SJCRH30 (cell line): ENCODE data around the gene EEF1A2. TPM values are rescaled to one million over a fixed set of nuclear protein-coding genes. Genes with fewer than 3 reads are reported as not detected.
"Not testable (repeated sequence)": the region's sequence is repeated elsewhere in the genome, so short reads cannot be mapped to it uniquely, and the experiment has no call there.

Experiments
- DNase-seq, 2 experiments: peaks; one replicate each; pipeline ENCODE4 v3.0.0-alpha.2; 2015 to 2020
- H3K27ac ChIP-seq: fragments of 250-450 bp; sonication (Bioruptor Pico); 2 replicates; pipeline ENCODE4 v1.5.1; 2020; ENCODE audit warnings: mild to moderate bottlenecking, moderate library complexity
- H3K27me3 ChIP-seq: fragments of 250-450 bp; sonication (Bioruptor Pico); 2 replicates; pipeline ENCODE4 v1.5.1; 2020; ENCODE audit warnings: mild to moderate bottlenecking, moderate library complexity
- H3K36me3 ChIP-seq: fragments of 250-450 bp; sonication (Bioruptor Pico); 2 replicates; pipeline ENCODE4 v1.5.1; 2020; ENCODE audit warnings: mild to moderate bottlenecking, moderate library complexity
- H3K4me1 ChIP-seq: fragments of 250-450 bp; sonication (Bioruptor Pico); 2 replicates; pipeline ENCODE4 v1.5.1; 2020; ENCODE audit warnings: mild to moderate bottlenecking, moderate library complexity
- H3K4me3 ChIP-seq: fragments of 250-450 bp; sonication (Bioruptor Pico); 2 replicates; pipeline ENCODE4 v1.5.1; 2020; ENCODE audit warnings: mild to moderate bottlenecking, moderate library complexity
- H3K9me3 ChIP-seq: fragments of 250-450 bp; sonication (Bioruptor Pico); replicated peaks from 2 replicates; pipeline ENCODE4 v1.5.1; 2020; ENCODE audit warnings: mild to moderate bottlenecking, moderate library complexity
- total RNA-seq: library from RNA; depleted of rRNA; stranded (reverse); fragments of >200 nt; shearing (Covaris generic); gene quantifications from 2 replicates; pipeline ENCODE4 v1.2.3, GENCODE V29; 2014

Gene EEF1A2
- total RNA-seq, 1 experiment from 2014 or later = 1.4 TPM

- Histone ChIP-seq H3K36me3 (peaks cover 23% of the 10 kb centered on the region), H3K27ac (peak overlapping the region; percentile 80), H3K4me3 (peak overlapping the region; percentile 81), H3K9me3 (no peaks in the 10 kb centered on the region), H3K4me1 (peaks cover 2% of the 10 kb centered on the region; the same call in 1 of the 2 replicates), H3K27me3 (no peaks in the 10 kb centered on the region)
- DNase-seq = peak; percentile 93 to 94
Measured at GRCh38 chr20:63519668-63520503, 21.0 kb upstream of the EEF1A2 start.

DNA sequence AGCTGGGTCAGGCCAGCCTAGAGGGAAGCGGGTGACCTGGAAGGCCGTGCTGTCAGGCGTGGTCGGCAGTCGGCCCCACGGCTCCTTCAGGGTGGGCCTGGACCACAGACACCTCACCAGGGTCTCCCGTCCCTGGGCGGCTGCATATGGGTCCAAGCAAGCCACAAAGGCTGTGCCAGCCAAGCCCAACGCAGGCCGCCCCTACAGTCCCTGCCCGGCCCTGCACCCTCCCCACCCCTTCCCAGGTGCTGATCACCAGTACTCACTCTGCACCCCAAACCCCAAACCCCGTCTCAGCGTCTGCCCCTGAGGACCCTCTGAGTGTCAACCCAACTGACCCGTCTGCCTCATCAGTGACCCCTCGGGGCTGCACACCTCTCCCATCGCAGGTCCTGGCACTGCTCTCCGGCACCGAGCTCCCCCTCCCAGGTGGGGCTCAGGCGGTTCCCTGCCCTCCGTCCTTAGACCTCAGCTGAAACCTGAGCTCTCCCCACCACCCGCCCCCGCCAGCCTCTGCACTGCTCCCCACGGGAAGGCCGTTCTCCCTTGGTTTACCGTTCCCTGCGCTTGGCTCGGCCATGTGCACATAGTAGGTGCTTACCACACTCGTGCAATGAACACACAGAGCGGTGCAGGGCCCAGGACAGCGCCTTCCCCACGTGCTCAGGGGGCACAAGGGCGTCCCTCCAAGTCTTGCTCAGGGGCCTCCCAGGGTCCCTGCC lies 20.2 kb upstream of the EEF1A2 start:
- Histone ChIP-seq H3K9me3 (no peaks in the 10 kb centered on the region), H3K4me3 (peak overlapping the region; percentile 81), H3K4me1 (peaks cover 2% of the 10 kb centered on the region; the same call in 1 of the 2 replicates), H3K36me3 (peaks cover 23% of the 10 kb centered on the region), H3K27ac (no peak overlapping the region), H3K27me3 (no peaks in the 10 kb centered on the region)
- peak in 1 of 2 experiments; percentile 15 for DNase-seq

DNA sequence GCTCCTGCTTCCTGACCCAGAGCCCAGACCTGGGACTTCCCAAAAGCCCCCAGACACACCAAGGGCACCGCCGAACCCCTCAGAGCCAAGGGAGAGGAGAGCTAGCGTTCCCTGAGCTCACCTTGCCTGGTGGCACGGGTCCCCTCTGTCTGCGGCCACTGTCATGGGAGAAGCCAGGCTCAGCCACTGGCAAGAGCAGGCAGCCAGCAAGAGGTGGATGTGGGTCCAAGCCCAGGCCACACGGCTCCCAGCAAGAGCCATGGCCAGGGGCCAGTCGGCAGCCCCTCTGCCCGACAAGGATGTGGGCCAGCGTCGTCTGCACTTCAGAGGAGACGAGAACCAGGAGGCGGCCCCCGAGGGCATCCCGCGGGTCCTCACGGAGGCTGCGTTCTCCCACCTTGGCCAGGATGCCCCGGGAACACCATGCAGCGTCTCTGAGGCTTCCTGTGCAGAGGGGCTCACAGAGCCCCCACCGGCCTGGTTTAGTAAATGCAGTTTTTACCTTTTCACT lies 19.5 kb upstream of the EEF1A2 start:
- Histone ChIP-seq H3K9me3 (no peaks in the 10 kb centered on the region; the same call in 1 of the 2 replicates), H3K4me1 (peaks cover 2% of the 10 kb centered on the region; the same call in 1 of the 2 replicates), H3K36me3 (peaks cover 19% of the 10 kb centered on the region), H3K4me3 (no peak overlapping the region), H3K27ac (no peak overlapping the region), H3K27me3 (no peaks in the 10 kb centered on the region)
- peak in 1 of 2 experiments; percentile 13 for DNase-seq

GRCh38 chr20:63517376-63518309 lies 18.8 kb upstream of the EEF1A2 start:
- peaks cover 2% of the 10 kb centered on the region; the same call in 1 of the 2 replicates for H3K4me1 ChIP-seq
- DNase-seq = peak in 1 of 2 experiments; percentile 24

GRCh38 chr20:63514520-63514919 lies 15.6 kb upstream of the EEF1A2 start:
- not testable (repeated sequence) for H3K36me3 ChIP-seq, H3K4me3 ChIP-seq, H3K4me1 ChIP-seq, H3K27ac ChIP-seq
- Histone ChIP-seq H3K27me3 (peaks cover 22% of the 10 kb centered on the region), H3K9me3 (peaks cover 12% of the 10 kb centered on the region)
- peak; percentile 24 to 48 for DNase-seq

More at GRCh38 chr20:63517376-63518309, 18.8 kb upstream of the EEF1A2 start:
- Histone ChIP-seq H3K27me3 (0 out of 2 replicates have a peak, but pooled peaks cover 3% of the 10 kb centered on the region), H3K9me3 (peaks cover 5% of the 10 kb centered on the region; the same call in 1 of the 2 replicates), H3K36me3 (peaks cover 13% of the 10 kb centered on the region), H3K4me3 (no peak overlapping the region), H3K27ac (no peak overlapping the region)

DNA sequence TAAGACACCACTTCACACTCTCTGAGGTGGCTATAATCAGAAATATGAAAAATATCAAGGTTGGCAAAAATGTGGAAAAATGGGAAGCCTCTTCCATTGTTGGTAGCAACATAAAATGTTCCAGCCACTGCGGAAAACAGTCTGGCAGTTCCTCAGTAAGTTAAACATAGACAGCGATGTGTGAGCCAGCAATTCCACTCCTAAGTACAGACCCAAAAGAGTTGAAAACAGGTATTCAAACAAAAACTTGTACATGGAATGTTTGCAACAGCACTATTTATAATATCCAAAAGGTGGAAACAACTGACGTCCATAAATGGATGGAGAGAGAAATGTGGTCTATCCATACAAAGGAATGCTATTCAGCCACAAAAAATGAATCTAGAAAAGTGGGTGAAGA lies 14.3 kb upstream of the EEF1A2 start:
- H3K4me1 ChIP-seq = no peaks in the 10 kb centered on the region
- no peak for DNase-seq
- H3K9me3 ChIP-seq = peaks cover 15% of the 10 kb centered on the region
- H3K27ac ChIP-seq = no peak overlapping the region
- no peak overlapping the region for H3K4me3 ChIP-seq
- peaks cover 29% of the 10 kb centered on the region for H3K27me3 ChIP-seq
- H3K36me3 ChIP-seq = no peaks in the 10 kb centered on the region

- Histone ChIP-seq H3K4me1 (no peaks in the 10 kb centered on the region), H3K36me3 (no peaks in the 10 kb centered on the region)
- DNase-seq = no peak
Measured at GRCh38 chr20:63509088-63509564, 10.2 kb upstream of the EEF1A2 start.

GRCh38 chr20:63508072-63508768 lies 9.3 kb upstream of the EEF1A2 start:
- H3K4me1 ChIP-seq = no peaks in the 10 kb centered on the region
- H3K36me3 ChIP-seq = no peaks in the 10 kb centered on the region
- H3K9me3 ChIP-seq = peaks cover 14% of the 10 kb centered on the region
- H3K4me3 ChIP-seq = no peak overlapping the region
- peak in 1 of 2 experiments; percentile 6 for DNase-seq
- peaks cover 29% of the 10 kb centered on the region for H3K27me3 ChIP-seq
- no peak overlapping the region for H3K27ac ChIP-seq

More at GRCh38 chr20:63509088-63509564, 10.2 kb upstream of the EEF1A2 start:
- no peak overlapping the region for H3K27ac ChIP-seq
- no peak overlapping the region for H3K4me3 ChIP-seq
- peaks cover 15% of the 10 kb centered on the region for H3K9me3 ChIP-seq
- H3K27me3 ChIP-seq = peaks cover 29% of the 10 kb centered on the region

- Histone ChIP-seq H3K4me3 (no peak overlapping the region), H3K27me3 (peaks cover 33% of the 10 kb centered on the region), H3K36me3 (no peaks in the 10 kb centered on the region), H3K27ac (no peak overlapping the region), H3K9me3 (peaks cover 10% of the 10 kb centered on the region), H3K4me1 (peaks cover 5% of the 10 kb centered on the region)
- peak in 1 of 2 experiments; percentile 2 for DNase-seq
Measured at GRCh38 chr20:63507083-63507743, 8.3 kb upstream of the EEF1A2 start.

- no peak overlapping the region for H3K4me3 ChIP-seq
- H3K9me3 ChIP-seq = peaks cover 10% of the 10 kb centered on the region
- peaks cover 18% of the 10 kb centered on the region for H3K4me1 ChIP-seq
- no peaks in the 10 kb centered on the region for H3K36me3 ChIP-seq
- no peak overlapping the region for H3K27ac ChIP-seq
- H3K27me3 ChIP-seq = peaks cover 26% of the 10 kb centered on the region
- DNase-seq = peak in 1 of 2 experiments; percentile 4
Measured at GRCh38 chr20:63505723-63506122, 6.8 kb upstream of the EEF1A2 start.

DNA sequence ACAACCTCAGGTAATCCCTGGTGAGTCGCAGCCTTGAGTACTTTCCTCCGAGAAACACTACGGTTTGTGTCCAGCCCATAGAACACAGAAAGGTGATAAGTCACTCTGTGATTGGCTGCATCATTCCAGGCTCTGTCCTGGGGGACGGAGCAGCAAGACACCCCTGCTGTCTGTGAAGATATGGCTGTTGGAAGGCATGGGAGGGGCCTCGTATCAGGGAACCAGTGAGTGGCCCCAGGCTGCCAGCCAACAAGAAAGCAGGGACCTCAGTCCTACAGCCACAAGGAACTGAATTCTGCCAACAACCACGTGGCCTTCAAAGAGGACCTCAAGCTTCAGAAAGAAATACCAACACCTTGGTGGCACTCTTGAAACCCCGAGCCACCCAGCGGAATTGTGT lies 6.4 kb upstream of the EEF1A2 start:
- DNase-seq = no peak
- H3K36me3 ChIP-seq = no peaks in the 10 kb centered on the region
- peaks cover 7% of the 10 kb centered on the region for H3K9me3 ChIP-seq
- H3K27me3 ChIP-seq = peaks cover 22% of the 10 kb centered on the region
- H3K4me3 ChIP-seq = no peak overlapping the region
- H3K4me1 ChIP-seq = peaks cover 19% of the 10 kb centered on the region
- no peak overlapping the region for H3K27ac ChIP-seq

- no peak for DNase-seq
- no peak overlapping the region for H3K27ac ChIP-seq
- no peak overlapping the region for H3K4me3 ChIP-seq
- peaks cover 17% of the 10 kb centered on the region for H3K27me3 ChIP-seq
- H3K36me3 ChIP-seq = no peaks in the 10 kb centered on the region
- H3K9me3 ChIP-seq = peaks cover 4% of the 10 kb centered on the region
- H3K4me1 ChIP-seq = peaks cover 19% of the 10 kb centered on the region
Measured at GRCh38 chr20:63504642-63505041, 5.8 kb upstream of the EEF1A2 start.

DNA sequence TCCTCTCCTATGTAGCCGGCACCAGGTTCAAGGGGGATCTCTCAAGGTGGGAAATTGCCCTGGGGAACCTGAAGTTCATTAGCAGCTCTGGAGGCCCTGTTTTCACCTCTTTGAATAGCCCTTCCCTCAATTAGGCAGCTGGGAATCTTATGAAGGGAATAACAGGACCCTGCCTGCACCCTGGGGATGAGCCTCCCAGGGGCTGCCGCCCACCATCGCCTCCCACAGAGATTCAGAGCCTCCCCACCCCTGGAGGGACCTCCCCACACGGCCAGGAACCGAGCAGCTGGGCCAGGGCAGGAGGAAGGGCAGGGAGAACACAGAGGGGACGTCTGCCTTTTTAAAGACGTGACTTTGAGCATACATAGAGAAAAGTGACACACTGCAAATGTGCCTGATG lies 4.6 kb upstream of the EEF1A2 start:
- Histone ChIP-seq H3K27me3 (peaks cover 10% of the 10 kb centered on the region), H3K9me3 (no peaks in the 10 kb centered on the region; the same call in 1 of the 2 replicates), H3K4me1 (peaks cover 19% of the 10 kb centered on the region), H3K4me3 (no peak overlapping the region), H3K27ac (no peak overlapping the region), H3K36me3 (no peaks in the 10 kb centered on the region)
- DNase-seq = peak in 1 of 2 experiments; percentile 9
